HUES48 (cell line): ENCODE measurements around the gene SUPT20H.
A peak's percentile ranks its signal among the peaks of the same experiment; 100 is the strongest.

Source experiments
- H3K27ac ChIP-seq: one replicate; pipeline ENCODE4 v1.7.0; 2013; ENCODE audit warnings: low read depth, low read length, inconsistent platforms
- H3K27me3 ChIP-seq: 2 replicates; pipeline ENCODE4 v1.6.1; 2013; ENCODE audit warnings: mild to moderate bottlenecking, low read length; ENCODE audit not compliant: control insufficient read depth, insufficient read depth
- H3K36me3 ChIP-seq: 2 replicates; pipeline ENCODE4 v1.6.1; 2013; ENCODE audit warnings: low read length; ENCODE audit not compliant: control insufficient read depth, insufficient read depth
- H3K4me1 ChIP-seq: 2 replicates; pipeline ENCODE4 v1.6.1; 2013; ENCODE audit warnings: mild to moderate bottlenecking, low read length; ENCODE audit not compliant: control insufficient read depth, insufficient read depth
- H3K4me3 ChIP-seq: 2 replicates; pipeline ENCODE4 v1.5.1; 2013; ENCODE audit warnings: mild to moderate bottlenecking, low read depth, low read length
- H3K9ac ChIP-seq: 2 replicates; pipeline ENCODE4 v1.6.1; 2013; ENCODE audit warnings: mild to moderate bottlenecking, low read depth, low read length, moderate library complexity
- H3K9me3 ChIP-seq: 2 replicates; pipeline ENCODE4 v1.6.1; 2013; ENCODE audit warnings: low read length; ENCODE audit not compliant: control insufficient read depth, insufficient read depth

The SUPT20H gene

DNA sequence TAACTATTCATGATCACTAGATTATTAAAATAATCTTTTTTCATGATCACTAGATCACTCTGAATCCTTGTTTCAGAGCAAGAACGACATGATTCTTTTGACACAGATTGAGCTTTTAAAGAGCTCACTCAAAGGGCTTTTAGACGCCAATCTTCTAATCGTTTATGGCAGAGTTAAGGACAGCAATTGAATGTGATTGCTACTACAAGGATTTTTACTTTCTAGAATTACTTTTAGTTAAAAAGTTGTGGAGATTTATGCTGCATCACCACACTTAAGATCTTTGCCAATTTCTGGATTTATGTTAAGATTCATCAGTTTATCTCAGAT lies 57.6 kb downstream of the SUPT20H start:
- peak overlapping the region; percentile 96; the same call in 1 of the 2 replicates for H3K9ac ChIP-seq
- no peaks in the 10 kb centered on the region for H3K9me3 ChIP-seq
- H3K4me3 ChIP-seq: peak overlapping the region; percentile 98
- H3K27me3 ChIP-seq: no peaks in the 10 kb centered on the region
- peak overlapping the region; percentile 5 for H3K27ac ChIP-seq
- H3K4me1 ChIP-seq: peaks cover 10% of the 10 kb centered on the region; the same call in 1 of the 2 replicates
- H3K36me3 ChIP-seq: peaks cover 48% of the 10 kb centered on the region

DNA sequence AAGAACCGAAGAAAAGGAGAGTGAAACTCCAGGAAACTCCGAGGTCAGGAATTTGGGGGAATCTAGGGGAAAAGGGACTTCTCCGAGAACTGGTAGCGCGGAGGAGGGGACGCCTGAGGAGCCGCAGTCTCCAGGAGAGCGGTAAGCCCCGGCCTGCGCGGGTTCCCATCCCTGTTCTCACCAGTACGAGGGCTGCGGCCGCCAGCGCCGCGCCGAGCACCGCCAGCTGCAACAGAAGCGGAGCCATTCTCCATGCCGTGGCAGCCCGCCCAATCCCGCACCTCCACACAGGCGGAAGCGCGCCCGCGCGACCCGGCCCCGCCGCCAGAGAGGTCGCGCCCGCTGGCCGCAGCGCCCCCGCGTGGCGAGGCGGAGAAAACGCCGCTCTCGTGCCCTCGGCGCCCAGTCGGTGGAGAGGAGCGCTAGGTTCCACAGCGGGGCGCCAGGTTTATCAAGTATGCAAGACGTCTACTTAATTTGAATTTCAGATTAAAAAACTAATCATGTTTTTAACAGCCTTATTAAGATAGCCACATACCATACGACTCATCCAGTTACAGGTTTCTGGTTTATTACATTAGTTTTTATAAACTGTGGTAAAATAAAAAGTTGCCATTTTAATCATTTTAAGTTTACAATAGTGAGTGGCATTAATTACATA lies 60.3 kb downstream of the SUPT20H start, which contains the start of gene ALG5:
Gene ALG5, minus strand, starts transcription at position 287 of the 661 bp plus-strand sequence. Its CDS starts 40 bp downstream, at position 247.
- H3K27me3 ChIP-seq: no peaks in the 10 kb centered on the region
- H3K9ac ChIP-seq: peak within 1 kb of the TSS; percentile 96
- peak within 1 kb of the TSS; percentile 96 for H3K27ac ChIP-seq
- peak within 1 kb of the TSS; percentile 98 for H3K4me3 ChIP-seq
- no peaks in the 10 kb centered on the region for H3K9me3 ChIP-seq
- H3K4me1 ChIP-seq: peaks cover 10% of the 10 kb centered on the region; the same call in 1 of the 2 replicates
- H3K36me3 ChIP-seq: peaks cover 34% of the 10 kb centered on the region

DNA sequence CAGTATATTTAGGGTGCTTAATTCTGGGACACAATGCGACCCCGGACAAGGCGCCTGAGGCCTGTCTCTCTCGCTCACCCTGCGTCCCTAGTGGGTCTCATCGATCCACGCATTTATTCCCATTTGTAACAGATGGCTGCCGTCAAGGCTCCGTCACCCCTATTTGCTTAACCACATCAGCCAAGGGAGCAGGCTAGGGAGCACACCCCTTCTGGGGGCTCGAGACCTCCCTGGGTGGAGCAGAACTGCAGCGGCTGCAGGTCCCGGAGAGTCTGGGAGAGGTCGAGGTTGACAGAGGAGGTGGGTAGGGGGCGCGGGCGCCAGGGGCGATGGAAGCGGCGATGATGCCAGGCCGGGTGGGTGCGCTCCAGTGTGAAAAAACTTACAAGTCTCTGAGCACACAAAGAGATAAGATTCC lies 60.9 kb downstream of the SUPT20H start:
- H3K27me3 ChIP-seq: no peaks in the 10 kb centered on the region
- H3K36me3 ChIP-seq: peaks cover 36% of the 10 kb centered on the region
- H3K27ac ChIP-seq: peak overlapping the region; percentile 90
- peaks cover 10% of the 10 kb centered on the region; the same call in 1 of the 2 replicates for H3K4me1 ChIP-seq
- H3K9me3 ChIP-seq: no peaks in the 10 kb centered on the region
- peak overlapping the region; percentile 92 for H3K9ac ChIP-seq
- peak overlapping the region; percentile 98 for H3K4me3 ChIP-seq

DNA sequence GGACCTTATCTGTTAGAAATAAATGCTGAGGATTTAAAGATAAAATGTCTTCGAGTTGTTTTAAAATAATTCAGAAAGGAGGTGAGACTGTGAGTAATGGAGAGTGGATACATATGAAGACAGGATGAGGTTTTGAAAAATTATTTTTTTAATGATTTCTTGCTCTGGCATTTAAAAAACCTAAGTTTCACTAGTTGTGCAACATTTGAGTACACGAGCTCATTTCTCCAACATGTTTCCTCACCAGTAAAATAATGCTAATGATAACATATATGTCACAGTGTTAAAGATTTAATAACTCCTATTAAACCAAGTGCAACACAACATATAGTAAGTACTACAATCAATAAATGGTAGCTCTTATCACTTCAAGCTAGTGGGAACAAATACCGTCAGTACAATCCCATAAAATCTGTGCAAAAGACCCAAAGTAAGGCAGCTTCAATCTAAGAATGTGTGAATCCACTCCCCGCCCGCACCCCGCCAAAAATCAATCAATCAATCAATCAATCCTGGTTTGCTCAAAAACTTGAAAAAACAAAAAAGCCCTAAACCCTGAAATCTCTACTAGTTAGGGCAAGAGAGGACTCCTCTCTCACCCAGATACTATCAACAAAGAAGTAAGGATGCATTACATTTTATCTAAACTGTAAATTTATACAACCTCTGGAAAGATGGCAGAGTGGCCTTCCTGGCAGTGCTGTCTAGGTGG lies 61.6 kb downstream of the SUPT20H start:
- peaks cover 10% of the 10 kb centered on the region; the same call in 1 of the 2 replicates for H3K4me1 ChIP-seq
- H3K4me3 ChIP-seq: peak overlapping the region; percentile 98
- no peak overlapping the region for H3K27ac ChIP-seq
- H3K27me3 ChIP-seq: no peaks in the 10 kb centered on the region
- H3K9me3 ChIP-seq: no peaks in the 10 kb centered on the region
- peak overlapping the region; percentile 92; the same call in 1 of the 2 replicates for H3K9ac ChIP-seq
- peaks cover 36% of the 10 kb centered on the region for H3K36me3 ChIP-seq

DNA sequence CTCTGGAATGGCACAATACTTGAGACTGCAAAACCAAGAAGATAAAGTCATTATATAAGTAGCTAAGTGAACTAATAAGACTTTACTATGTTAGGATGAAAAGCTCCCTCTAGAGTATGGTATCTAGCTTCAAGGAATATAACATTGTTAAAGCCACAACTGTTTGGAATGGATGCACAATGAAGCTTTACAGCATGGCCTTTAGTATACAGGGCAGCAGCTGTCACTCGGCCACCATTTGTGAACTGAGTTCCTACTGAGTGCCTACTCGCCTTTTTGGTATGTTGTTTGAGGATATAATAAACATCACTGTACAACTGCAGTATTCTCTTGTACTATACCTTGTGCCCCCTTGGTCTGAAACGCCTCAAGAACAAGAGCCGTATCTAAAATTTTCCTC lies 67.1 kb downstream of the SUPT20H start:
- Histone ChIP-seq H3K27me3 (no peaks in the 10 kb centered on the region), H3K9me3 (no peaks in the 10 kb centered on the region), H3K27ac (no peak overlapping the region), H3K4me3 (no peak overlapping the region), H3K36me3 (peaks cover 80% of the 10 kb centered on the region), H3K9ac (no peak overlapping the region), H3K4me1 (no peaks in the 10 kb centered on the region)

- no peaks in the 10 kb centered on the region for H3K27me3 ChIP-seq
- H3K9ac ChIP-seq: no peak overlapping the region
- H3K4me3 ChIP-seq: no peak overlapping the region
- no peak overlapping the region for H3K27ac ChIP-seq
- H3K4me1 ChIP-seq: no peaks in the 10 kb centered on the region
- H3K9me3 ChIP-seq: no peaks in the 10 kb centered on the region
- peaks cover 94% of the 10 kb centered on the region for H3K36me3 ChIP-seq
These were observed 72.8 kb downstream of the SUPT20H start for GRCh38 chr13:36986462-36987240.

DNA sequence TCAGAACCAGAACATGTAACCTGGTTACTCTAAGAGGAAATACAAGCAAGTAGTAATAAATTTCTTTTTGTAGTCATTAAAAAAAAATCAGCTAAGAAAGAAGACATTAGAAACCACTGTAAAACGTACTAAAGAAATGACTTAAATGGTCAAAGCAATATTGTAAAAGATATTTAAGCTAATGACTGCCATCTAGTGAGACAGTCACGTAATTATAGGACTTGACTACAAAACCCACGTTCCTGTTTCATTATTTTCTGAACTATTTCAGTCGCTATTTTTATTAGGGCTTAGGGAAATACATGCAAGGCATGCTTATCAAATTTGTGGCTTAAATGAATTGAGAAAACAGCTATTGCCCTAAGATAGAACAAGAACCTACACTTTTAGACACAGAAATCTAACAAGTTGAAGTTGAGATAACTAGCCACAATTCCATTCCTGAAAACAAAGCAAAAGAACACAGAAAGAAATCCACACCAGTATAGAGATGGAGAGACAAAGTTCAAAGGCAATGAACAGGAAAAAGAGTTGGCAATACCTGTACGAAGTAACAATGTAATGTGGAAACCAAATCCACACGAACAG lies 78.2 kb downstream of the SUPT20H start:
- Histone ChIP-seq H3K36me3 (peaks cover 51% of the 10 kb centered on the region), H3K27ac (no peak overlapping the region)

DNA sequence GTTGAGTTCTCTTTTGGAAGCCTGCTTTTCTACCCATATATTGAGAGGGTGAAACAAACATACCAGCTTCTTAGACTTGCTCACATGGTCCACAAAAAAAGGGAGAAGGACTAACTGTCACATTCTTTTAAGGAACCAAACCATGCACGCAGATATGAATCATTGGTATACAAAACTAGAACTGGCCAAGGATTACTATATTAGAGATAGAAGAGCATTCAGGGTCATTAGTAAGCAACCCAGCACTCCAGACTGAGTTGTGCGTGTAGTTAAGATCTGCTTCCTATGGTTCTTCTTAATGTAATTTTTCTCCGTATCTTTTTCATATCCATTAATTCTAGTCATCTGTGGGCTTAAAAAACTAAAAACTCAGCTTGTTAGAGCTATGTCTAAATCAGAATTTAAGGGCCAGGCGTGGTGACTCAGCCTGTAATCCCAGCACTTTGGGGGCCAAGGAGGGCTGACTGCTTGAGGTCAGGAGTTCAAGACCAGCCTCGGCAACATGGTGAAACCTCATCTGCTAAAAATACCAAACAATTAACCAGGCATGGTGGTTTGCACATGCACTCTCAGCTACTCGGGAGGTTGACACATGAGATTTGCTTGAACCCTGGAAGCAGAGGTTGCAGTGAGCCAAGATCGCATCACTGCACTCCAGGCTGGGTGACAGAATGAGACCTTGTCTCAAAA lies 80.0 kb downstream of the SUPT20H start:
- H3K27ac ChIP-seq: no peak overlapping the region
- no peaks in the 10 kb centered on the region for H3K4me1 ChIP-seq
- peaks cover 39% of the 10 kb centered on the region for H3K36me3 ChIP-seq
- H3K9ac ChIP-seq: no peak overlapping the region
- H3K9me3 ChIP-seq: peaks cover 9% of the 10 kb centered on the region; the same call in 1 of the 2 replicates
- no peaks in the 10 kb centered on the region for H3K27me3 ChIP-seq
- H3K4me3 ChIP-seq: no peak overlapping the region

More for the DNA sequence above, 78.2 kb downstream of the SUPT20H start:
- Histone ChIP-seq H3K27me3 (no peaks in the 10 kb centered on the region), H3K9ac (no peak overlapping the region), H3K4me3 (no peak overlapping the region), H3K4me1 (no peaks in the 10 kb centered on the region), H3K9me3 (no peaks in the 10 kb centered on the region)

- H3K27me3 ChIP-seq: no peaks in the 10 kb centered on the region
- no peaks in the 10 kb centered on the region for H3K4me1 ChIP-seq
- peaks cover 30% of the 10 kb centered on the region for H3K36me3 ChIP-seq
- peaks cover 9% of the 10 kb centered on the region; the same call in 1 of the 2 replicates for H3K9me3 ChIP-seq
- no peak overlapping the region for H3K4me3 ChIP-seq
- H3K9ac ChIP-seq: no peak overlapping the region
- H3K27ac ChIP-seq: no peak overlapping the region
These were observed 84.3 kb downstream of the SUPT20H start for GRCh38 chr13:36975172-36975571.

DNA sequence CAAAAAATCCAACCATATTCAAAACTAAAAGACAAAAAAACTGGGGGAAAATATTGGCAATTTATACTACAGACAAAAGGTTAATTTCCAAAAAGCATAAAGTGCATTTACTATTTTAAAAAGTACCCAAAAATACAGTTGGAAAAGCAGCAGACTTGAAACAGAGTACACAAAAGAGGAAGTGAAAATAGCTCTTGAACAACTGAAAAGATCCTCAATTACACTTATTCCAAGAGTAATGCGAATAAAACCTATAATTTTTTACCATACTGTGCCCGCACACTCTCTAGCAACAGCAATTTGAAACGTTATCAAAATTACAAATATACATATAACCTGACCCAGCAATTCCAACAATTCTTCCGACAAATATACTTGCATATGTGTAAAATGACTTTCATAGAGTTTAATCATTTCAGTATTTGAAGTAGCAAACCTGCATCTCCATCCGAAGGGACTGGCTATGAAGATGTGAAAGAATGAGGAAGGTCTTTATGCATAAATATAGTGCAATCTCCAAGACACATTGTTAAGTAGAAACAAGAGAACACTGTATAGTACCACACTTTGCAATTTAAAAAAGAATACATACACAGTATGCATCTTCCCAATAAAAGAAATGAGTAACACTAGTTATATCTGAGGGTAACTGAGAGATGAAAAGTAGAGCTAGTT lies 85.7 kb downstream of the SUPT20H start:
- Histone ChIP-seq H3K9me3 (peaks cover 9% of the 10 kb centered on the region; the same call in 1 of the 2 replicates), H3K4me3 (no peak overlapping the region), H3K27me3 (no peaks in the 10 kb centered on the region), H3K36me3 (peaks cover 39% of the 10 kb centered on the region), H3K27ac (no peak overlapping the region), H3K9ac (no peak overlapping the region), H3K4me1 (no peaks in the 10 kb centered on the region)
